Mammary epithelial cell (primary cell): Measurements from ENCODE around the gene DUSP23.

Experiments used
- EZH2 ChIP-seq: IDR thresholded peaks from 2 replicates; pipeline ENCODE4 v1.6.1; 2012; ENCODE audit warnings: low read length, inconsistent platforms, borderline replicate concordance
- TF ChIP-seq, protein P1 (sequence below), 2 donors: IDR thresholded peaks in 1 of 2; conservative IDR thresholded peaks in 1 of 2; 2 replicates each; pipeline ENCODE4 v1.5.1; 2011 to 2012; ENCODE audit warnings: inconsistent platforms in 2 of 2, low read length in 2 of 2, mild to moderate bottlenecking in 2 of 2, control low read depth in 1 of 2, low read depth in 1 of 2; ENCODE audit not compliant: insufficient read depth in 1 of 2; ENCODE audit errors: extremely low read depth in 1 of 2

DNA sequence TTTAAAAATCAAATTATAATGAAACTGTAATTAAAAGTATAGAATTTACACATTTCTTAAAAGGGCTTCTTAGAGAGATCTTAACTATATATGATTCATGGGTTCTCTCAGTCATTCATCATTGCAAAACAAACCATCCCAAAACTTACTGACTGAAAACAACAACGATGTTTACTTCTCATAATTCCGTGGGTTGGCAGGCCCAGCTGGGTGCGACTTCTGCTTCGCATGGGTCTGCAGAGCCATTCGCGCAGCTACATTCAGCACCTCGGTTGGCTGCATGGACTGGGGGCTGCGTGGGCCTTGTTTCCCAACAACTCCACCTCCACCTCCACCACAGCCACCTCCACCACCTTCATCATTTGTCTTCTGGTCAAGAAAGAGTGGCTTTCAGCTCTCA, 50.0 kb downstream of the DUSP23 start:
- TF ChIP-seq, protein P1, sequence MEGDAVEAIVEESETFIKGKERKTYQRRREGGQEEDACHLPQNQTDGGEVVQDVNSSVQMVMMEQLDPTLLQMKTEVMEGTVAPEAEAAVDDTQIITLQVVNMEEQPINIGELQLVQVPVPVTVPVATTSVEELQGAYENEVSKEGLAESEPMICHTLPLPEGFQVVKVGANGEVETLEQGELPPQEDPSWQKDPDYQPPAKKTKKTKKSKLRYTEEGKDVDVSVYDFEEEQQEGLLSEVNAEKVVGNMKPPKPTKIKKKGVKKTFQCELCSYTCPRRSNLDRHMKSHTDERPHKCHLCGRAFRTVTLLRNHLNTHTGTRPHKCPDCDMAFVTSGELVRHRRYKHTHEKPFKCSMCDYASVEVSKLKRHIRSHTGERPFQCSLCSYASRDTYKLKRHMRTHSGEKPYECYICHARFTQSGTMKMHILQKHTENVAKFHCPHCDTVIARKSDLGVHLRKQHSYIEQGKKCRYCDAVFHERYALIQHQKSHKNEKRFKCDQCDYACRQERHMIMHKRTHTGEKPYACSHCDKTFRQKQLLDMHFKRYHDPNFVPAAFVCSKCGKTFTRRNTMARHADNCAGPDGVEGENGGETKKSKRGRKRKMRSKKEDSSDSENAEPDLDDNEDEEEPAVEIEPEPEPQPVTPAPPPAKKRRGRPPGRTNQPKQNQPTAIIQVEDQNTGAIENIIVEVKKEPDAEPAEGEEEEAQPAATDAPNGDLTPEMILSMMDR (conservative IDR thresholded peaks at IDR 0.05 in 1 of 2, IDR thresholded peaks at IDR 0.05 in 1 of 2; ENCODE audit: extremely low read depth in 1 of 2, insufficient read depth in 1 of 2, low read depth in 1 of 2, low read length in 2 of 2) = no peak
- no peak for TF ChIP-seq EZH2
